ENCODE measurements around the gene PEX16. TPM values are rescaled to one million over a fixed set of nuclear protein-coding genes. Genes with fewer than 3 reads are reported as not detected.

PEX16 gene
- polyA plus RNA-seq (ENCODE audit: low read depth in 6 of 6) = 10 to 100 TPM; 47.4 to 64.4 (median 60.4) TPM

DNA sequence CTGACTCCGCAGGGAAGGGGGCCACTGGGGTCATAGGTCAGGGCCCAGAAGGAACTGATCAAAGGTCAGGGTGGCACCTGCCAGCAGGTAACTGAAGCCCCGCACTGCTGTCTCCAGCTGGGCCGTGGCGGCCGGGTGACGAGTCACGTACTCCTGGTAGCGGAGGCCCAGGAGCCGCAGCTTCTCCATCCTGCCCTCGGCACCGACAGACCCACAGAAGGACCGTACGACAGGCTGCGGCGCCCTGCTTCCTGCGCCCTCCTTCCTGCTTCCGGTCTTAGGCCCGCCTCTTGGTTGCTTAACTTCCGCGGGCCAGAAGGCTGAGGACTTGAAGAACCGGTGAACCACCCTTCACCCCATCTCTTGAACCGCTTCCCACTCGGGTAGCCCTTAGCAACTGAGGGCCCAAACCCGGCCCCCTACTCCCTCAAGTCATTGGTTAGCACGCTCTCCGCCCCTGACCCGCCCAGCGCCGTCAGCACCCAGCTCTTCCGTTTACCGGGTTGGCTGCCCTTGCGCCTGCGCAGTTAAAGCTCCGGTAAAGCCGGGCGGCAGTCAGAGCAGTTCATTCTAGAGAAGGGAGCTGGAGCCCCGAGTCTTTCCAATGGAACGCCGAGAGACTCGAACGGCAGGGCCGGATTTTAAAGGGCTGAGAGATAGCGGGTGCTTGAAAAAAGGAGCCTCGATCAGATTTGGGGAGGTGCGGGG, at the start of gene PEX16:
PEX16 (minus strand) TSS at position 255 of the 708 bp plus-strand sequence; CDS start at position 189, 66 bp downstream.
- H3K4me3 Mint-ChIP-seq = peak within 1 kb of the TSS; percentile 87 to 97 (median 96)
- ATAC-seq (ENCODE audit: low read depth in 2 of 2) = peak; percentile 86 to 88
- DNase-seq = peak; percentile 97
- peaks cover 45 to 67% (median 66%) of the 10 kb centered on the region in 3 donors for H3K4me1 Mint-ChIP-seq
- H3K27ac Mint-ChIP-seq = peak within 1 kb of the TSS; percentile 93 to 97 (median 96)
- H3K9me3 Mint-ChIP-seq = no peaks in the 10 kb centered on the region
- no peaks in the 10 kb centered on the region for H3K27me3 Mint-ChIP-seq
- H3K36me3 Mint-ChIP-seq = peaks cover 0 to 5% of the 10 kb centered on the region in 2 donors

DNA sequence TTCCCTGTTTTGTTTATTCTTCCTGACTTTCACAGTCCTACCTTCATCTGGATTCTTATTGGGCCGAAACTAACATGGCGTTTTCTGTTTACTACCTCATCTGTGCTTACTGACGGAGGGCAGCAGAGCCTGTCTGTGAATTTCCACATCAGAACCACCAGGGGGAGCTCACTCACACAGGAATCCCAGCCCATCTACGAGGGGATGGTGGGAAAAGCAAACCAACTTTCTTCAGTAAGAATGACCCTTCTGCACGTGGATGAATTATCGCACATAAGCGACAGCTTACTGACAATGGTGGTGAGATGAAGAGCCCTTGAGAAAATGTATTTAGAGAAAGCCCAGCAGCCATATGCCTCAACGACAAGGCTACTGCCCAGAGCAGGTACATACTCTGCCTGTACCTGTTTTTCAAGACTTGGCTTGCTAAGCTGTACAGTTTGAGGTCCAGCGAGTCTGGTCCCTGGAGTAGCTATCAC, 47.3 kb upstream of the PEX16 start:
- no peaks in the 10 kb centered on the region for H3K9me3 Mint-ChIP-seq
- H3K27ac Mint-ChIP-seq = no peak overlapping the region
- ATAC-seq (ENCODE audit: low read depth in 2 of 2) (peak; percentile 96 to 98), DNase-seq (peak; percentile 52)
- no peaks in the 10 kb centered on the region for H3K4me1 Mint-ChIP-seq
- no peaks in the 10 kb centered on the region for H3K27me3 Mint-ChIP-seq
- peaks cover 0 to 16% of the 10 kb centered on the region in 2 donors for H3K36me3 Mint-ChIP-seq
- no peak overlapping the region for H3K4me3 Mint-ChIP-seq

DNA sequence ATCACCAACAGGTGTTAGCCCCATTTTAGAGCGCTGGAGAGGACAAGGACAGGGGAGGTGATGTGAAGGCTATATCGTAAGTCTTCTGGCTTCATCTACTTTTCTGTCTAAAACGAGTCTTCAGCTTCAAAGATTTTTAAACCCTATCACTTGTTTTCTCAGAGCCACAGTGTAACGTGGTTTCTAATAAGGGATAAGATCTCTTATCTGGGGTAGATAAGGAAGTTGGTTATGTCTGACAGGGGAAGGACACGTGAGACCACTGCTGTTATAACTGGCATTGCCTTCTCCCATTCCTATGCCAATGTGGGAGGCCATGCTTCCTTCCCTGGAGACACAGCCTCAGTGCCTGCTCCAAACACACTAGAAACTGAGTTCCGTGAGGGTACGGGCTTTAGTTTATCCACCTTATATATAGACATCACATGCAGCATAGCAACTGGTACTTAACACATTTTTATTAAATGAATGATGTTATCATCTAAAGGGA, 44.1 kb upstream of the PEX16 start:
- ATAC-seq (ENCODE audit: low read depth in 2 of 2) = no peak
- no peak for DNase-seq
- Mint-ChIP-seq H3K9me3 (peaks cover 0 to 3% (median 0%) of the 10 kb centered on the region in 7 donors), H3K36me3 (peaks cover 1 to 7% of the 10 kb centered on the region in 2 donors), H3K4me1 (peaks cover 0 to 13% (median 12%) of the 10 kb centered on the region in 3 donors), H3K4me3 (no peak overlapping the region), H3K27me3 (no peaks in the 10 kb centered on the region), H3K27ac (peak overlapping the region in 1 of 6 donors; percentile 39)

DNA sequence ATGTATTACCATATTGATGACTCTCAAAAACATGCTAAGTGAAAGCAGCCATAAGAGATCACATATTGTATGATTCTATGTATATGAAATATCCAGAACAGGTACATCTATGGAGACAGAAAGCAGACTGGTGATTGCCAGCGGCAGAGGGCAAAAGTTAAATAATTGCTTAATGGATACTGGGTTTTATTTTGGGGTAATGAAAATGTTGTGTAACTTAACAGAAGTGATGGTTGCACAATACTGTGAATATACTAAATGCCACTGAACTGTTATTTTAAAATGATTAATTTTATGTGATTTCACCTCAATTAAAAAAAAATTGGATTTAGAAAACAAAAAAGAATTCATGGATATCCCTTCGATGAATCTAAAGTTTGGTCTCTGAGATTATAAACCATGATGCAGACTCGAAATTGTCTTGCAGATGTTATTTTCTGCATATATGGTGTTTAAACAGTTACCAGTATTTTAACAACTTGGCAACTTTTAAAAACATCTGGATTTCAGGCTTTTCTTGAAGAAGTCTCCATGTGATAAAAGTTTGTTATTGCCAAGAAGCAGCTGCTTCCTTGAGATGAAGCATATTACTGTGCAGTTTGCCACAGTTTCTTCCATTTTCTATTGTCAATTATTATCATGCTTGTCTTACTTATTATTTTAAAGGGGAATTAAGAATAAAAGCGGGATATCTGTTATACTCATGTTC, 42.9 kb upstream of the PEX16 start:
- H3K9me3 Mint-ChIP-seq = peaks cover 0 to 3% (median 0%) of the 10 kb centered on the region in 7 donors
- H3K36me3 Mint-ChIP-seq = peaks cover 8 to 14% of the 10 kb centered on the region in 2 donors
- no peak for DNase-seq

DNA sequence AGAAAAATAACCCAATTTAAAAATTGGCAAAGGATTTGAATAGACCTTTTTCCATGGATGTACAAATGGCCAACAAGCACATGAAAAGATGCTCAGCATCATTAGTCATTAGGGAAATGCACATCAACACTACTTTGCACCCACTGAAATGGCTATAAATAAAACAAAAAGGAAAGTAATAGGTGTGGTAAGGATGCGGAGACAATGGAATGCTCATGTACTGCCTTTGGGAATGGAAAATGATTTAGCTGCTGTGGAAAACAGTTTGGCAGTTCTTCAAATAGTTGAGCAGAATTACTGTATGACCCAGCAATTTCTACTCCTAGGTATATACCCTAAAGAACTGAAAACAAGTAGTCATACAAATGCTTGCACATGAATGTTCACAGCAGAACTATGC, 42.2 kb upstream of the PEX16 start:
- ATAC-seq (ENCODE audit: low read depth in 2 of 2) = no peak
- Mint-ChIP-seq H3K9me3 (peaks cover 0 to 3% (median 0%) of the 10 kb centered on the region in 7 donors), H3K4me3 (no peak overlapping the region), H3K27ac (peak overlapping the region in 1 of 6 donors; percentile 60), H3K27me3 (no peaks in the 10 kb centered on the region), H3K36me3 (peaks cover 8 to 19% of the 10 kb centered on the region in 2 donors), H3K4me1 (peaks cover 0 to 17% (median 12%) of the 10 kb centered on the region in 3 donors)
- no peak for DNase-seq

More for the DNA sequence above, 42.9 kb upstream of the PEX16 start:
- Mint-ChIP-seq H3K4me1 (peaks cover 0 to 17% (median 12%) of the 10 kb centered on the region in 3 donors), H3K4me3 (no peak overlapping the region), H3K27ac (no peak overlapping the region), H3K27me3 (no peaks in the 10 kb centered on the region)
- ATAC-seq (ENCODE audit: low read depth in 2 of 2) = no peak

DNA sequence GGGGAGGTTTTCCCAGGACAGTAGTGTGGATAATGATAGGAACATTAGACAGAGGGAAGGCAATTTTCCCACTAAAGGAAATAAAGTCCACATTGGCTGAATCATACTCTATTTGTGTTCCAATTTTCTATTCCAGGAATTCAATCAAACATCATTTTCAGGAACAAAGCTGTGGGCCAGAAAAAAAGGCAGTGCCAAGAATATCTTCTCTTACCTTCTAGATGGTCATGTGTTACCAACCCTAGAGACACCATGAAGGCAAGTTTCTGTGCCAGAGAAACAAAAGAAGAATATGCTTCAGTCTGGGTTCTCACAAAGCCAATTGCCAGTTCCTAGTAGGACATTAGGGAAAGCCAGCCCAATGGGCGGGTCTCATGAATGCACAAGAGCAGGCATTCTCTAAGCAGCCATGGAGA, 32.3 kb upstream of the PEX16 start:
- Mint-ChIP-seq H3K4me3 (no peak overlapping the region), H3K36me3 (peaks cover 10 to 25% of the 10 kb centered on the region in 2 donors)

DNA sequence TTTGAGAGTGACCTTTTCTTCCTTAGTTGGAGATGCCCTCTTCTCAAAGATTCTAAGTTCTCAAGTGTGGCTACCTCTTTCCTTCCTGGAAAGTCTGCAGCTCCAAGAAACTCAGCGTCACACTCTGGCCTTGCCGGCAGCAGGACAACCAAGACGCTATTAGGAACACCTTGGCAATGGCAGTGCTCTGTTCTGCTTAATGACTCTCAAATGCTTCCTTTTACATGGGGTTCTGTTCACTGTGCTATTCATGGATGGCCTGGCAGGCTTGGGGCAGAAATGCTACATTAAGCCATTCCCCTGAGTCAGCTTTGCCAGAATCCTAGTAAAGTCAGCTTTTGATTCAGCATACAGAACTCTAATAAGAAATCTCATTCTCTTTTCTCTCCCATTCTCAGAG, 30.7 kb upstream of the PEX16 start:
- Mint-ChIP-seq H3K4me3 (no peak overlapping the region), H3K4me1 (peaks cover 0 to 15% (median 5%) of the 10 kb centered on the region in 3 donors), H3K9me3 (no peaks in the 10 kb centered on the region), H3K27me3 (no peaks in the 10 kb centered on the region), H3K27ac (peak overlapping the region in 1 of 6 donors; percentile 60), H3K36me3 (peaks cover 15 to 32% of the 10 kb centered on the region in 2 donors)
- no peak for ATAC-seq (ENCODE audit: low read depth in 2 of 2)
- DNase-seq = no peak

More for the DNA sequence above, 32.3 kb upstream of the PEX16 start:
- Mint-ChIP-seq H3K27me3 (no peaks in the 10 kb centered on the region), H3K27ac (peak overlapping the region in 1 of 6 donors; percentile 33), H3K9me3 (no peaks in the 10 kb centered on the region), H3K4me1 (peaks cover 0 to 12% (median 2%) of the 10 kb centered on the region in 3 donors)
- DNase-seq (no peak), ATAC-seq (ENCODE audit: low read depth in 2 of 2) (no peak)

DNA sequence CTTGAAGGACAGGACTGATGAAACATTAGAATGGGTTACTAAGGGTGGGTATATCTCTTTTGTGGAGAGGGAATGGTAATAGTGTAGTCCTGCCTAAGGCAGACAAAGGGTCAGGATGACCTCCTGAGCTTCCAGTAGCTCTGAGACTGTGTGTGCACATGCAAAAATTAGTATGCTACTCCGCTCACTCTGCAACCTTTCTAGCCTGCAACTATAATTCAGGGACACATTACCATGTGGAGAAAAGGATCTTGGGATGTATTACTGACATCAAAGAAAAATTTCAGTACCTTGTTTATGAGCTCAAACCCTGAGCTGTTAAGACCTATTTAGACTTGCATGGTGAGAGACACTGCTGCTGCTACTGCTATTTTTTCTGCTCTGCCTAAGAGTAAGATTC, 30.2 kb upstream of the PEX16 start:
- Mint-ChIP-seq H3K27ac (no peak overlapping the region), H3K9me3 (no peaks in the 10 kb centered on the region), H3K4me1 (peaks cover 0 to 15% (median 5%) of the 10 kb centered on the region in 3 donors), H3K36me3 (peaks cover 16 to 32% of the 10 kb centered on the region in 2 donors), H3K27me3 (no peaks in the 10 kb centered on the region), H3K4me3 (no peak overlapping the region)
- no peak for DNase-seq
- ATAC-seq (ENCODE audit: low read depth in 2 of 2) = no peak

DNA sequence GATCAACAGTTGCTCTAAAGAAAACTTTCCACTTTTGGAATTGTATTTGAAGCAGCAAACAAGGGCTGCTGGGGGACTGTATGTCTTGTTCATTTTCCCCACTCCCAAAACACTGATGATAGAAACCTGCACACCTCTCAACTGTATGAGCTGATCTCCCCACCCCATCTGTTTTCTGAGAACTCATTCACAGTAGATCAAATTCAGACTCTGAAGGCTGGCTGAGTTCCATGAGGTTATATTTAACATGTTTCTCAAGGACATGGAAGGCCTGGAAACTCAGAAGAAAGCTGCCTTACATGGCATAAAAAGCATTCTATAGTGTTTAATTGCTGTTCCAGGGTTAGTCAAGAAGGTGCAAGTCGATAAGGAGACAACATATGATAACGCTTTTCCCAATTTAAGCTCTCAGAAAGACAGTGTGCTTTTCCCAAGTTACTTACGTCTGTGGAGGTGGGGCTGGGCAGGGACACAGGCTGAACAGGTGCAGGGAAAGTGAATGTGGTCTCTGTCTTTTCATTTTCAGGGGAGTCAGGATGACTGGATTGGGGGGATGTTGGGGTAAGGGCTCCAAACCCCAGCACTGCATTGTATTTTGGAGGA, 27.8 kb upstream of the PEX16 start:
- H3K27ac Mint-ChIP-seq = peak overlapping the region in 2 of 6 donors; percentile 23 to 56
- no peak for DNase-seq
- H3K36me3 Mint-ChIP-seq = peaks cover 16 to 32% of the 10 kb centered on the region in 2 donors
- no peaks in the 10 kb centered on the region for H3K9me3 Mint-ChIP-seq
- H3K27me3 Mint-ChIP-seq = no peaks in the 10 kb centered on the region
- peaks cover 8 to 19% (median 14%) of the 10 kb centered on the region in 3 donors for H3K4me1 Mint-ChIP-seq
- ATAC-seq (ENCODE audit: low read depth in 2 of 2) = no peak
- H3K4me3 Mint-ChIP-seq = no peak overlapping the region

DNA sequence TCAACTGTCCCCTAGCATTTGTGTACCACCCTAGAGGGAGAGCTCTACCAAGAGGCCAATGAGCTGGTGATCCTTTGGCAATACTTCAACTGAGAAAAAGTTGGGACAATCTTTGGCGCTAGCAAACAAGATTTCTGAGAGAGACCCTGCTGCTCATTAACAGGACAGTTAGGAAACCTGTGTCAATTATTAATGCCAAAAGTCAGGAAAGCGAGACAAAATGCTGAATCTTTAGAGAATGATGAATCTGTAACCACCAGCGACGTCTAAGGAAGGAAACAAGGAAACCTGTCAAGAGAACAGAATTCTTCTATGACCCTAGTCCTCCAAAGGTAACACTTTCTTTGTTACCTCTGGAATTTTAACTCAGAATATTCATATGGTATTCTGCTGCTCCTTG, 24.7 kb upstream of the PEX16 start:
- no peak for DNase-seq
- Mint-ChIP-seq H3K4me3 (peak overlapping the region in 1 of 8 donors; percentile 2), H3K27me3 (no peaks in the 10 kb centered on the region), H3K4me1 (peaks cover 23 to 44% (median 29%) of the 10 kb centered on the region in 3 donors), H3K27ac (peak overlapping the region in 4 of 6 donors; percentile 0 to 54 (median 30)), H3K36me3 (peaks cover 11 to 18% of the 10 kb centered on the region in 2 donors), H3K9me3 (no peaks in the 10 kb centered on the region)
- no peak for ATAC-seq (ENCODE audit: low read depth in 2 of 2)

DNA sequence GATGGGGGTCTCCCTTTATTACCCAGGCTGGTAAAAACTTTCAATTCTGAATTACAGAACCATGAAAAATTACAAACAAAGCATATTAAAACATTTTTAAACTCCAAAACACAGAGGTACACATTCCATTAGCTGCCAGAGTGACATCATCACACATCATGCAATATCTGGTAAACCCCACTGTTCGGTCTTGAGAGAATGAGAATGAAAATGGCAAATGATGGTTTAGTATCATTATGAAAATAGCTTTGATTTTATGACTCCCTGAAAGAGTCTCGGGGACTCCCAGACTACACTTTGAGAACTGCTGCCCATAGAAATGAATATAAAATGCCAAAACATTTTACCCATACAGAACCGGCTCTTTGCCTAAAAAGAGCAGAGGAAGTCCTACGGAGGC, 23.6 kb upstream of the PEX16 start:
- H3K27me3 Mint-ChIP-seq = no peaks in the 10 kb centered on the region
- no peaks in the 10 kb centered on the region for H3K9me3 Mint-ChIP-seq
- H3K4me3 Mint-ChIP-seq = no peak overlapping the region
- DNase-seq = no peak
- peak overlapping the region in 1 of 6 donors; percentile 54 for H3K27ac Mint-ChIP-seq
- H3K4me1 Mint-ChIP-seq = peaks cover 30 to 54% (median 36%) of the 10 kb centered on the region in 3 donors
- H3K36me3 Mint-ChIP-seq = peaks cover 11 to 18% of the 10 kb centered on the region in 2 donors
- no peak for ATAC-seq (ENCODE audit: low read depth in 2 of 2)

DNA sequence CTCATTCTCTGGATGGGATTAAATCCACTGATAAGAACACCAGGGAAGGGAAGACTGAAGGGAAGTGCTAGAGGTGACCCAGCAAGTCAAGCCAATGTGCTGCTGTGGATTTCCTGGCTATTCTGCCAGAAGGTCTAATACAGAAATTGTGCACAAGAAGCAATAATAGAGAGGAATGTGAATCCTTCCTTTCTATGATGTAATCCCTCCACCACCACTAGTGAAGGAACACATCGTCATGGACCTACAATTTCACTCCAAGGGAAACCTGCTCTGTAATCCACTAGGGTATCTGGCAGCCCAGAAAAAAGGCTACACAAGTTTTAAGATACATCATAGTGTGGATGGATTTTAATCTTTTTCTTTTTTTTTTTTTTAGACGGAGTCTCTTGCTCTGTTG, 22.2 kb upstream of the PEX16 start:
- Mint-ChIP-seq H3K4me1 (peaks cover 30 to 67% (median 48%) of the 10 kb centered on the region in 3 donors), H3K36me3 (peaks cover 4 to 6% of the 10 kb centered on the region in 2 donors), H3K27ac (peak overlapping the region in 5 of 6 donors; percentile 12 to 98 (median 91)), H3K4me3 (peak overlapping the region in 1 of 8 donors; percentile 35), H3K27me3 (no peaks in the 10 kb centered on the region), H3K9me3 (no peaks in the 10 kb centered on the region)
- no peak for ATAC-seq (ENCODE audit: low read depth in 2 of 2)
- no peak for DNase-seq

DNA sequence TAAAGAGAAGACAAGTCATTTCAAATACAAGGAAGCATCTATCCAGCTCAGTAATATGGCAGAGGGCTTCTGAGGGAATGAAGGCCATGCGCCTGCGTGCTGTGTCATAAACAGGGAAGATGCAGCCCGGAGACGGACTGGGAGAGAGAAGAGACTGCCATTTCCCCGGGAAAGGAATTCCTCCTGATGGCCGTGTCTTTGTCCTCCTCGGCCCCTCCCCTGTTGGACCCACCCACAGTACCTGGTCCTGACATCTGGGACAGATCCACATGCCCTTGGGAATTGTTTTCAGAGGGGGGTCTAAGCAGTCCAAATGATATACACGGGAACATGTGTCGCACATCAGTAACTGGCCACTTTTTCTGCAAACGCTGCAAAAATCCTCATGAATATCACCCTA, 20.2 kb upstream of the PEX16 start:
- Mint-ChIP-seq H3K27ac (peak overlapping the region; percentile 91 to 98 (median 97)), H3K4me1 (peaks cover 39 to 79% (median 63%) of the 10 kb centered on the region in 3 donors), H3K4me3 (peak overlapping the region; percentile 75 to 93 (median 86)), H3K36me3 (peaks cover 3% of the 10 kb centered on the region in 2 donors), H3K9me3 (no peaks in the 10 kb centered on the region), H3K27me3 (no peaks in the 10 kb centered on the region)
- no peak for DNase-seq
- no peak for ATAC-seq (ENCODE audit: low read depth in 2 of 2)
